Ovary (tissue), 3 donors: ENCODE results near the gene APOE.

Experiments used
- POLR2A ChIP-seq: fragments of 450-650 bp; IDR thresholded peaks from one replicate; pipeline ENCODE4 v1.6.1; 2017; ENCODE audit warnings: antibody characterized with exemption, mild to moderate bottlenecking, moderate library complexity
- TF ChIP-seq, protein P1 (sequence below), 3 donors: fragments of 450-650 bp in 2 of 3; fragments of 200-600 bp in 1 of 3; IDR thresholded peaks; one replicate each; pipeline versions ENCODE4 v1.5.1 to v1.8.0; 2016 to 2022; ENCODE audit warnings: antibody characterized with exemption in 3 of 3, mild to moderate bottlenecking in 1 of 3
- donor health status: DM: no; HTN: no; CAD: no.

DNA sequence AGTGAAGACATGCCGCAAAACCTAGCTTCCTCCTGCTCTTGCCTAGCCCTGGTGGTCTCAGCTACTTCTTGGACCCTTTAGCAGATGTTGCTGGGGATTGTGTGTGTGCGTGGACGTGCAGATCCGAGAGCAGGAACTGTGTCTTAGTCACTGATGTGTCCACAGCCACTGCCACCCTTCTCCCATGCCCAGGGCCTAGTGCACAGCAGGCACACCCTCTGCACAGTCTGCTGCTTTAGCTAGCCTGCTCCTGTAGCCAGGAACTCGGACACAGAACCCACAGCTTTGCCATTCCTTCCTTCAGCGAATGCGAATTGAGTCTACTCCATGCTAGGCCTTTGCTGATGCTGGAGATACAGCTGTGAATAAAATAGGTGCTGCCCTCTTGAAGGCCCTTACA is 51.9 kb downstream of the APOE start:
- TF ChIP-seq, protein P1, sequence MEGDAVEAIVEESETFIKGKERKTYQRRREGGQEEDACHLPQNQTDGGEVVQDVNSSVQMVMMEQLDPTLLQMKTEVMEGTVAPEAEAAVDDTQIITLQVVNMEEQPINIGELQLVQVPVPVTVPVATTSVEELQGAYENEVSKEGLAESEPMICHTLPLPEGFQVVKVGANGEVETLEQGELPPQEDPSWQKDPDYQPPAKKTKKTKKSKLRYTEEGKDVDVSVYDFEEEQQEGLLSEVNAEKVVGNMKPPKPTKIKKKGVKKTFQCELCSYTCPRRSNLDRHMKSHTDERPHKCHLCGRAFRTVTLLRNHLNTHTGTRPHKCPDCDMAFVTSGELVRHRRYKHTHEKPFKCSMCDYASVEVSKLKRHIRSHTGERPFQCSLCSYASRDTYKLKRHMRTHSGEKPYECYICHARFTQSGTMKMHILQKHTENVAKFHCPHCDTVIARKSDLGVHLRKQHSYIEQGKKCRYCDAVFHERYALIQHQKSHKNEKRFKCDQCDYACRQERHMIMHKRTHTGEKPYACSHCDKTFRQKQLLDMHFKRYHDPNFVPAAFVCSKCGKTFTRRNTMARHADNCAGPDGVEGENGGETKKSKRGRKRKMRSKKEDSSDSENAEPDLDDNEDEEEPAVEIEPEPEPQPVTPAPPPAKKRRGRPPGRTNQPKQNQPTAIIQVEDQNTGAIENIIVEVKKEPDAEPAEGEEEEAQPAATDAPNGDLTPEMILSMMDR (IDR thresholded peaks at IDR 0.05), result no peak
- no peak for TF ChIP-seq POLR2A
